NCI-H526 treated with DMSO at 0.1 percent for 48 hours (cell line): ENCODE measurements around the gene IL21.
"Not testable (repeated sequence)": the region's sequence is repeated elsewhere in the genome, so short reads cannot be mapped to it uniquely, and the experiment has no call there.

Experiments
- DNase-seq: peaks from one replicate; lab custom pipeline; 2025; lab: John Stamatoyannopoulos, UW

Gene IL21

DNA sequence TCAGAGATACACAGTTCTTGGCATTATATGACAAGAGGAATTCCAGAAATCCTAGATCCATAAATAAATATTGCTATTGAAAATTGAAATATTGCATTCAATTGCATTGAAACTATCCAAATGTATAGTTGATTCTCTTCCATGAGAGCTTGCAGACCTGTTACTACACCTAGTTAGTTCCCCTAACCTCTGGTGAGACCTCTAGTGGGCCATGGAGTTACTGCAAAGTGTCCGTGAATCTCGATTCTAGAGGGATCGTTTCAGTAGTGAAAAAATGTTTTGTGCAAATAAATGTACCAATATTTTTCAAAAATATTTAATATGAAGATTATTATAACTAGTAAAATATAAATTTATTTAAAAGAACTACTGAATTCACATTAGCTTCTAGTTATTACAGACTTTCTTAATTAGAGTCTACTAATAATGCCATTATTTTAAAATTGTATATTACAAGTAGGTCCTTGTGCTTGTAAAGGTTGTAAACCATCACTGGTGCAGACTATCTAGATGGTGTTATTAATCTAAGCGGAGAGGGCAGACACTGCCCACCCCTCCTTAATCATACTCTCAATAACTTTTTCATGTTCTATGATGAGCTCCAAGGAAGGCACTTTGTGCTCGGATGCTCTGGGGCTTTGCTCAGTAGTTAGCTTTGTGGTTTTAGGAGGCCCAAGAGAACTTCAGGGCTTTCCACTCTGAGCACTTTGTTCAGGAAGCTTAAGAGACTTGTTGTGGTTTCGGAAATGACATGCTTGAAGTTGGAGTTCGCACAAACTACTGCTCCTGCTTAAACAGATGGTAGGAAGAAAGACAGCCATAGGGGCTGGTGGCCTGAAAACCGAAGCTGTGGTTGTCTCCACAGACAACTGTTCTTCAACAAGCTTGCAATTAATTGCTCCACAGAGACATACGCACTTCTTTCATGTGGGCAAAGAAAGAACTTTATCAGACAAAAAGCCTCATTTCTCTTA lies 42.8 kb downstream of the IL21 start:
- DNase-seq = peak; percentile 29

GRCh38 chr4:122577189-122577553 lies 43.7 kb downstream of the IL21 start:
- DNase-seq = no peak

GRCh38 chr4:122576261-122577188 lies 44.3 kb downstream of the IL21 start:
- peak; percentile 14 for DNase-seq

- not testable (repeated sequence) for DNase-seq
Measured at GRCh38 chr4:122574347-122574746, 46.5 kb downstream of the IL21 start.

DNA sequence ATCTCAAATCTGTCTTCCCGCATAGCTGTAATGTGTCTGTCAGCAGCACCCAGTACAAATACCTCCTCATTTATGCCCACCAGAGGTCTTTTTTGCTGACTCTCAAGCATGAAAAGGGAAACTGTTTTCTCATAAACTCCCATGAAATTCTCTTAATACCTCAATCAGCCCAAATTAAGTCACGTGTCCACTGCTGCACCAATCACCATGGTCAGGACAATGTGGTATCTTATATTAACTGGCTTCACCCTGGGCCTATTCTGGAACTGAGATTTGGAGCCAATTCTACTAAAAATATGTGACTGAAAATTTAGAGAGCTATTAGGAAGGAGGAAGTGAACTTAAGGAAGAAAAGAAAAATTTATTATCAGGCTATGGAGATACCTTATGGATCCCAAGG lies 58.4 kb downstream of the IL21 start:
- no peak for DNase-seq
